GM18907 (cell line): ENCODE results near the gene LRRN2.

ENCODE experiments used
- ATAC-seq: cut with Tn5 transposase; IDR thresholded peaks from one replicate; pipeline ENCODE4 v1.9.1; 2021; ENCODE audit warnings: mild to moderate bottlenecking, moderate library complexity; ENCODE audit not compliant: unreplicated experiment

The LRRN2 gene

DNA sequence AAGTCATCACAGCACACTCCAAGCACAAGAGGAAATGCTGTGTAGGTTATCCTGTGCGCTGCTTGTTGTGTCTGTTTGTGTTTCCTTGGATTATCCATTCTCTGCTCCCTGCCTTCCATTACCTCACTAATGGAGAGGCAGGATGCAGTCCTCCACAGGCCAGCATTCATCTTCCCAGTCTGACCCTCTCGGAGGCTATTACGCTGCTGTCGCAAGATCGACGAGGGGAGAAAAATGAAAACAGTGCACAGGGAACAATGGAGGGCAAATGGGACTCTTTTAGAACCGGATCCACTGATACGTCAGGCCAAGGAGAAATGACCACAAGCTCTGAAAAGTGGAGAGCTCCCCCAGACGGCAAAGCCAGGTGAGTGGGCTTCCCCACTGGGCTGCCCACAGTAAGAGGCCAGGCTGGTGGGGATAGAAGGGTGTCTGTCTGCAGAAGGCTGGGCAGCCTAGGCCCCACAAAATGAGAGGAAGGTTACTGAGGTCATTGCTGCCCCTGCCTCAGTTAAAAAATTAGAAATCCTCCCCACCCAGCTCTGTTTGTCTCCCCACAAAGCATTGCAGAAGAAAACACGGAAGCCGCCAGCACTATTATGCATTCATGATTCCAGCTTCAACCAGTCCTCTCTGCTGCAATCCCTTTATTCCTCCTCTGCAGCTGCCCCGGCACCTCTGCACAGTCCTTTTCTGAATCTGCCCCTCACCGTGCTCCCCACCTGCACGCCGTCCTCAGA, 21.7 kb downstream of the LRRN2 start:
- ATAC-seq, result no peak

DNA sequence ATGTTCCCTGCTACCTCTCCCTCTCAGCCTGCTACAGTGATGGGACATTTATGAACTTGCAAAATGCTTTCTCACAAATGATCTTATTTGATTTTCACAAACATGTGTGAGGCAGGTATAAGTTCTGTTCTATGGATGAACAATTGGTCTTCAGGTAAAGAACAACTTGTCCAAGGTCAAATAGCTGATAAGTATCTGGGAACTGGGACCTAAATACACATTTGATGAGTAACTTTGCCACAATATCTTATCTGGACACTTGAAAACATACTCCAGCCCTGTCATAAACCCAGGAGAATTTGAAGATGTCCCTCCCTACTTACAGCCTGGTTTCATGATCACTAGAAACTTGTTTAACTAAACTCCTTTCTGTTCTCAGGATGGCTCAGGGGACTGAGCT, 23.0 kb downstream of the LRRN2 start:
- ATAC-seq, result no peak

DNA sequence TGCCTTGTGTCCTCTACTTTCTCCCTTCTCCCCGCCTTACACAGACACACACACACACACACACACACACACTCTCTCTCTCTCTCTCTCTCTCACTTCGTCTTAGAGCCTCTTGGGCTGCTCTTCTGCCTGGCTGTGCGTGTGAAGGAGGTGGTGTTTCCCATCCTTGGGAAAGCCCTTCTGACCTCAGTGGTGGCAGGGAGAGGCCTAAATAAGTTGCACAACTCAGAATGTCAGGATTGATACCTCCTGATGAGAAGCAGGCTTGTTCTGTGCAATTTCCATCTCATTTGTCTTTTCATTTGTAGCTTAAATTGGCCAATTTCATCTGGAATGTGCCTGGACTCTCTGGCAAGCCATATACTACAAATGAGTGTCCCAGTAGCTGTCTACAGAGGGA, 25.0 kb downstream of the LRRN2 start:
- ATAC-seq, result no peak

DNA sequence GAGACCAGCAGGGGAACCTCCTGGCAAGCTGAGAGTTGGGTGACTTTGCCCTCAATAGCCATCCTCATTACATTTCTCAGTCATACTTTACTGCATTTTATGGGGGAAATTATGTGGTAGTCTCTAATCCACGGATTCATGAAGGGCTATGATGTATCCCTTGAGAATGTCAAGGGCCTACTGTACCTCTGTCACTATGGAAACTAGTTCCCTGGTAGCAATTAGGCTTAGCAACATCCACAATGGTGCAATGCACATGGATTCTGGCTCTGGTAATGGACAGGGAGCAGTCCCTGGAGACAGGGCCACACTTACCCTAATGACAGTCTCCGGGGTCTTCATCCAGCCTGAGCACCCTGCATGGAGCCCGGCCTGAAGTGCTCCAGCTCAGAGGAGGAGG, 26.5 kb downstream of the LRRN2 start:
- ATAC-seq, result no peak

DNA sequence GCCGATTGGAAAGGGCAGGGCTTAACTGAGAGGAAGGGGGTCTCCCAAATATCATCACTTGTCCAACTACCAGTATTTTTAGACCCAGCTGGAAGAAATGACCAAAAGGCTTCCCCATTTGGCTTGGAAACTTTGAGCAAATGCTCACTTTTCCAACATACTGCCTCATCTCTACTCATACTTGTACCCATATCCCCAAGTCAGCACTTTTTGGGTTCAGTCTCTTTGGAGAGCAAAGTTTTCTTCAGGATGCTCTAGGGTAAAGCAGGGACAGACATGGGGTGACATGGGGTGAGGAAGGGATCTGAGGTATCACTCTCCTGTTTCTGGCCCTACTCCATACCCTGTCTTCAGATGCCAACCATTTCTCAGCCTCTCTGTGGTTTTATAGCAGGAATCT, 27.2 kb downstream of the LRRN2 start:
- no peak for ATAC-seq

DNA sequence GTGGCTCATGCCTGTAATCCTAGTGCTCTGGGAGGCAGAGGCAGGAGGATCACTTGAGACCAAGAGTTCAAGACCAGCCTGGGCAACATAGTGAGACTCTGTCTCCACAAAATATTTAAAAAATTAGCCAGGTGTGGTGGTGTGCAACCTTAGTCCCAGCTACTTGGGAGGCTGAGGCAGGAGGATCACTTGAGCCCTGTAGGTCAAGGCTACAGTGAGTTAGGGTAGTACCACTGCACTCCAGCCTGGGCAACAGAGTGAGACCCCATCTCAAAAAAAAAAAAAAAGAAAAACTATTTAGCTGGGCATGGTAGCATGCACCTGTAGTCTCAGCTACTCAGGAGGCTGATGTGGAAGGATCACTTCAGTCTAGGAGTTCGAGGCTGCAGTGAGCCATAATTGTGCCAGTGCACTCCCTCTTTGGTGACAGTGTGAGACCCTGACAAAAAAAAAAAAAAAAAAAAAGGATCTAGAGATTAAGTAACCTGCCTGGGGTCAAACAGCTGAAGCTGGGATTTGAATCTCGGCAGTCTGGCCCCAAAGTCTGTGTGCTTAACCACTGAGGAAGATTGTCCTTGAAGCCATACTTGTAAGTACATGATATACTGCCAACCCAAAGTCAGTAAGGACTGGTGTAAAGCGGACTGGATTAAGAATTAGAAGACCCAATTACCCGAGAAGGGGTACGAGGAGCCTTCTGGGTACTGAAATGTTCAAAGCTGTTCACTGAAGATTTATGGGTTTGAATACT, 31.8 kb downstream of the LRRN2 start:
- ATAC-seq, result no peak

DNA sequence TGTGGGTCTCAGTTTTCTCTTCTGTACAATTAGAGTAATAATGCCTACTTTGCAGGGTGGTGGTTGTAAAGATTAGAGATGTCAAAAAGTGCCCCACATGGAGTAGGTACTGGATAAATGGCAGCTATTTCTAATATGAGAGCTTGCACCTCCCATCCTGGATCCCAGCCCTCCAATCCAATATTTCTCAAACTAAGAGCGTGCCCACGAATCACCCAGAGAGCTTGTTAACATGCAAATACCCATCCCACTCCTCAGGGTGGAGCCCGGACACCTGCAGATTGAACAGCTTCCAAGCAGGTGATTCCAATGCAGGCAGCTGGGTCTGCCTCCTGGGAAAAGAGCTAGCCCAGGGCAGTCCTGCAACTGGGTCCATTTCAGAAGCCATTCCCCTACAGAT, 33.0 kb downstream of the LRRN2 start:
- ATAC-seq, result no peak

DNA sequence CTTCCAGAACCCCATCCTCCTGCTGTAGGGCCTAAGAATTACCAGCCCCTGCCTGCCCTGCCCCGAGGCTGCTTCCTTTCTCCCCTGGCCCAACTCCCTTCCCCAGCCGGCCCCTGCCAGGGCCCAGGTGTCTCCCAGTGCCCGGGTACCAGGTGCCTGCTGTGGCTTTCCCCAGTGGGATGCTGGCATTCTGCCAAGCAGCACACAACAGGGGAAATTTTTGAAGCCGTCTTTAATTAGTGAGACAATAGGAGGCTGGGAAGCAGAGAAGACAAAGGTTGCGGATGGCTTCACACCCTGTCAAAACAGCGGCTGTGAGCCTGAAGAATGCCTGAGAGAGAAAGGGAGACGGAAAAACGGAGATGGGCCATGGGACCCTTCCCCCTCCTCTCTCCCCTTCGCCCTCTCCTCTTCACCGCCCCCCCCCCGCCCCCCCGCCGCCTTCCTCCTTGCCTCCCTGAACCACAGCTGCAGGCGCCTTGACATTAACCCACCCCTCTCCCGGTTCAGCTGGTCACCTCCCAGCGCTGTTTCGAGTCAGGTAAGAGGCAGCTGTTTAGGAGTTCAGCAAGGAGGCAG, 33.6 kb downstream of the LRRN2 start:
- no peak for ATAC-seq

DNA sequence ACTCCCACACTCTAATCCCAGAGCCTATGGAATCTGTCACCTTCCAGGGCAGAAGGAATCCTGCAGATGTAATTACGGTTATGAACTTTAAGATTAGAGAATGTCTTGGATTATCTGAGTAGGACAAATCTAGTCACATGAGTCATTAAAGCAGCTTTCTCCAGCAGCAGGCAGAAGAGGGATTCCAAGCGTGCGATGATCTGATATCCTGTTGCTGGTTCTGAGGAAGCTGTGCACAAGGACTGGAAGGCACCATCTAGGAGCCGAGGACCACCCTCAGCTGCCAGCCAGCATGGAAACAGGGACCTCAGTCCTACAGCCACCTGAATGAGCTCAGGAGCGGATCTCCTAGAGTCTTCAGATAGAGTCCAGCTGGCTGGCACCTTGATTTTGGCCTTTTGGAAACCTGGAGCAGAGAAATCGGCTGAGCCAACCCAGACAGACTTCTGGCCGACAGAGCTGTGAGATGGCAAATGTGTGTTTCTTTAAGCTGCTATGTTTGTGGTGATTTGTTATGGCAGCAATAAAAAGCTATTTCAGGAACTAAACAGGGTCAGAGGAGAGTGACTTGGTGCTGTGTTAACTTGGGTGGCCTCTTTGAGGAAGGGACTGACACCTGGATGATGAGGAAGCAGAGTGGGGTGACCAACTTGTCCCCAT, 34.5 kb downstream of the LRRN2 start:
- no peak for ATAC-seq

DNA sequence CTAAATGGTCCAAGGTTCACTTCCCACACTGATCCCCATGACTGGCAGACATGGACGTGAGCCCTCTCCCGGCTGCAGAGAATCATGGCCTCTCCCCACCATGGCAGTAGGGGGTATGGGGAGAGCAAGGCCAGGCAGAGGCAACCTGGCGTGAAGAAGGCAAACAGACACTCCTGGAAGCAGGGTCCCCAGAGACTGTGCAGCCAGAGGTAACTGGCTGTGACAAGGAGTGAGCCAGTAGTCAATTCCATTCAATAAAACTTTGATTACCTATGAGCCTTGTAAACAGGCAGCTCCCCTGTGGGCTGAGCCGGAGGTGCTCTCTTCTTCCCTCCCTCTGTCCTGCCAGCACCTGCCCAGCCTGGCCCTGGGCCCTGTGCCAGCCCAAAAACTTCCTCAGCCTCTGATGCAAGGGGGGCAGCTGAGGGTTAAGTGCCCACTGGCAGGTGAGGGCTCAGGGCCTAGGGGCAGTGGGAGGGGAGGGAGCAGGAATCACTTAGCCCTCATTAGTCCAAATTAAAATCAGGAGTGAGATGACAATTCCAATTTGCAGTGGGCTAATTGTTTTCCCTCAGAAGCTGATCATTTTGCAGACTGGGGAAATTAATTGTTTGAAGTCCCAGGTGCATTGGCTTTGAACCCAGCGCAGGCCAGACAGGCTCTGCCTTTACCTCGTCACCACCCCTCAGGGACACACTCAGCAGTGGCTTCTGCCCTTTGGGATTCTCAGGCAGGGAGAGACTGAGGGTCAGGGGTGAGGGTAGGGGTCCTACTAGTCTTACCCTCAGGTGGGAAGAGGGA, 35.6 kb downstream of the LRRN2 start:
- ATAC-seq, result no peak

DNA sequence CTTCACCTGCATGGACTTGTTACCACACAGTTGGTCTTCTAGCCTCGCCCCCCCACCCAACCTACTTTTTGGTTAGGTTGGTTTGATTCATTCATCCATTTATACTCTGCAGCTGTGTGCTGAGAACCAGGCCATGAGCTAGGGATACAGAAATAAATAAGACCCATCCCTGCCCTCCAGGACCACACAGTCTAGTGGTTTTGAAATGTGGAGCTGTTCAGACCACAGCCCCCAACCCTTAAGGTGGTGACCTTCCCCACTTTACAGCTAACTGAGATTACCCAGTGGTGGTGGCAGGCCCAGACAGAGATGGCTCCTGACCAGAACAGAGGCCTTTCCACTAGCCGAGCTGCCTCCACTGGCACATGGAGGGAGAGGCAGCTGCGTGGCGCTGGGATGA, 37.0 kb downstream of the LRRN2 start:
- no peak for ATAC-seq

DNA sequence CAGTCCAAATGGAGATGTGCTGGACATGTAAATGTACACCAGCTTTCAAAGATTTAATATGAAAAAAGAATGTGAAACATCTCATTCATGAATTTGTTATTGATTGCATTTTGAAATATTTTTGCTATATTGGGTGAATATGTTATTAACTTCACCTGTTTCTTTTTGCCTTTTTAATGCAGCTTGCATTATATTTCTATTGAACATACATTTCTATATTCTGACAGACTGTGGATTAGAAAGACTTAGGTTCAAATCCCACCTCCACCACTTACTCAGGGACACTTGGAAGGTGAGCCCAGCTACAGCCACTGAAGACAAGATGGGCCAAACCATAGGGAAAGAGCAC, 37.8 kb downstream of the LRRN2 start:
- no peak for ATAC-seq

DNA sequence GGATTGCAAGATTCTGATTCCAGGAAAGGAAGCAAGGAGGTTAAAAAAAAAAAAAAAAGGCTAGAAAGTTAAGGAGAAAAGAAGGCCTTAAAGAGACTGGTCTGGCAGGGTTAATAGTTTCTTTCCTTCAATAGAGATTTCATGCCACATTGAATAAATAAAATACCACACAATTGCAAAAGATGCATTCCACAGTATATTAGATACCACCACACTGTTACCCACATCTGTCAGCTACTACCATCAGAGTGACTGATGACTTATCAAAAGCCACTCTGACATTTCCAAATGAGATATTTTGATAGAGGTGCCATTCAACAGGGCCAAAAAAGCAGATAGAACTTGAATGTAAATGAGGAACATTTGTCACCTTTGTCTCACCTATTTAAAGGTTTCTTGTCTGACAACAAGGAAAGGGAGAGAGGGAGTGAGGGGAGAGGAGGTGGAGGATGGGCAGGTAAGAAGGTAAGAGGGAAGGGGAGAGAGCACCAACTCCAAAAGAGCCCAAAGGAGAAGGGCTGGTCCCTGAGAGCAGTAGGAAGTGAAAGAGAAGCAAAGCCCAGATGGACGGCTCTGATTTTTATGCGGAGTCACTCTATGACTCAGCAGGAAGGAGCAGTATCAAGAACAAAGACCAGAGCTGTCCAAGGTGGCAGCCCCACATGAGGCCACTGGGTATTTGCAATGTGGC, 38.3 kb downstream of the LRRN2 start:
- ATAC-seq, result no peak

DNA sequence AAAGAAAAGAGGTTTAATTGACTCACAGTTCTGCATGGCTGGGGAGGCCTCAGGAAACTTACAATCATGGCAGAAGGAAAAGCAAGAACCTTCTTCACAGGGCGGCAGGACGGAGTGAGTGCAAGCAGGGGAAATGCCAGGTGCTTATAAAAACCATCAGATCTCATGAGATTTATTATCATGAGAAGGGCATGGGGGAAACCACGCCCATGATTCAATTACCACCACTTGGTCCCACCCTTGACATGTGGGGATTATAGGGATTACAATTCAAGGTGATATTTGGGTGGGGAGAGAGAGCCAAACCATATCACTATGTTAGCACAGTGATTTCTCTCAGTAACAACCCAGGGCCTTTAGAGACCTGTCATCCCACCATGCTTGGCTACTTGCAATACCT, 39.9 kb downstream of the LRRN2 start:
- no peak for ATAC-seq

DNA sequence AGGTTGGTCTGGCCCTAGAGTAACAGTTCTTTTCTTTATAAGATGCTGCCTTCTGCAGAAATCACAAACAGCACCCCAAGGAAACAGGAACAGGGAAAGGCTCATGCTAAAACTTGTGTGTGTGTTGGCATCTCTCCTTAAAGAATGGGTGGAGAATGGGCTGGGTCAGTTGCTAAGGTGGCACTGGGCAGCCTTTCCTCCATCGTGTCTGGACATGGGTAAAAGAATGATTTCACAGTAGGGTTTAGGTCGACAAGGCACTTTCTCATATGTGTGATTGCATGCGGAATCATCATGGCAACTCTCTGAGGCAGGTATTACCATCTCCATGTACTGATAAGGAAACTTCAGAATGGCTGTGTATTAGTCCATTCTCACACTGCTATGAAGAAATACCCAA, 40.3 kb downstream of the LRRN2 start:
- no peak for ATAC-seq

DNA sequence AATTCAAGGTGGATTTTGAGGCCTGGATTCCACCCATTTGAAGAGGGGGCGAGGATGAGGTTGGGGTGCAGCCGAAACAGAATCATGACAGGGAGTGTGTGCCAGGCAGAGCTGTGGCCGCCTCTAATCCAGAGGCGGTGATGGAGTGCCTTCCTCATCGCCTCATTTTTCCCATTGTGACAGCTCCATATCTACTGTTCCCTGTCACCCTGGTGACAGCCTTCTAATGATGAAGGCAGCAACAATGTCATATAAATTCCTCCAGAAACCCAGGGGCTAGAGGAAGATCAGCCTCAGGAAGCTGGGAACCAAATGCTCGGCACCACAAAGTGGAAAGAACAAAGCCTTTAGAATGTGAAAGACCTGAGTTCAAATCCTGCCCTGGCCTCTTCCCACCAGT, 42.0 kb downstream of the LRRN2 start:
- ATAC-seq, result no peak

DNA sequence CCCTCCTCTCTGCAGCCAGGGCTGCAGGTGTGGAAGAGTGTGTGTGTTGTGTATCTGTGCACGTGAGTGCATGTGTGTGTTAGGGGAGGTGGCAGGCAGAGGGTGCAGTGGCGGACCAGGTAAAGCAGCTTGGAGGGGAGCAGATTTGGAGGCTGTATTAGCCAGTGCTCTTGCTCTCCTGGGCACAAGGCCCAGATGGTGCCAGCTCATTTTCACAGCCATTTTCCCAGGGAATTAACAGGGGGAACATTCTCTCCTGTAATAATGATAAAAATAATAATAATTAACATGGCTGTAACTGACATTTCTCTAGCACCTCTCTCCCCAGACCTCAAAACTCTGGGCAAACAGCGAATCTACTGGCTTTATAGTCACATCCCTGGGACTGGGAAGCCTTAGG, 43.6 kb downstream of the LRRN2 start:
- no peak for ATAC-seq

DNA sequence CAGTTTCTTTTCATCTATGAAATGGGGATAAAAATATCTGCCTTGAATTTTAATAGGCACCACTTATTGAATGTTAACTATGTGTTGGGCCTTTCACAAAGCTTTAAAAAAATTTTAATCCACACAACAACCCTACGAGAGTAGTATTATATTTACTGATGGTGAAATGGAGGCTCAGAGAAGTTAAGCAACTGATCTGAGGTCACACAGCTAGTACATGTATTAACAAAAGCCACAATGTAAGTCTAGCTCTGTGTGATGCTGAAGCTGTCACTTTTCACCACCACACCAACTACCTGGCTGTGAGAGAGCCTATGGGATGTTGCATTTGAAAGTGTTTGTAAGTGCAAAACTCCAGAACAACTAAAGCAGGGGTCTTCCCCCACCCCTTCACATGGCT, 44.1 kb downstream of the LRRN2 start:
- ATAC-seq, result no peak

DNA sequence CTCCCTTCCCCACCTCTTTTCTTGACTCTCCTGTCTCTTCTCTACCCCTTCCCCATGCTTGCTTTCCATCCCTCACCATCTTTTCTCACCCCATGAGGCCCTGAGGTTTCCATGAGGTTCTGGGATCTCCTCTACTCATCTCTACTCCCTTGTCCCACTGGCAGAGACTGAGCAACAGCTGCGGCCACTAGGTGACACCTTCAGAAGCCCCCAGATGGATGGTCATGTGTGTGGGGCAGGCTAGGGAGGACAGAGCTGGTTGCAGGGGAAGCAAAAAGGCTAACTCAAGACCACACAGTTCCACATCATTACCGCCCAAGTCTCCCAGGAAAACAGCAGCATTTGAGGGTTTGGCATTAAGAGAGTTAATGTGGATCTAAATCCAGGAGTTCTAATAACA, 45.0 kb downstream of the LRRN2 start:
- no peak for ATAC-seq

DNA sequence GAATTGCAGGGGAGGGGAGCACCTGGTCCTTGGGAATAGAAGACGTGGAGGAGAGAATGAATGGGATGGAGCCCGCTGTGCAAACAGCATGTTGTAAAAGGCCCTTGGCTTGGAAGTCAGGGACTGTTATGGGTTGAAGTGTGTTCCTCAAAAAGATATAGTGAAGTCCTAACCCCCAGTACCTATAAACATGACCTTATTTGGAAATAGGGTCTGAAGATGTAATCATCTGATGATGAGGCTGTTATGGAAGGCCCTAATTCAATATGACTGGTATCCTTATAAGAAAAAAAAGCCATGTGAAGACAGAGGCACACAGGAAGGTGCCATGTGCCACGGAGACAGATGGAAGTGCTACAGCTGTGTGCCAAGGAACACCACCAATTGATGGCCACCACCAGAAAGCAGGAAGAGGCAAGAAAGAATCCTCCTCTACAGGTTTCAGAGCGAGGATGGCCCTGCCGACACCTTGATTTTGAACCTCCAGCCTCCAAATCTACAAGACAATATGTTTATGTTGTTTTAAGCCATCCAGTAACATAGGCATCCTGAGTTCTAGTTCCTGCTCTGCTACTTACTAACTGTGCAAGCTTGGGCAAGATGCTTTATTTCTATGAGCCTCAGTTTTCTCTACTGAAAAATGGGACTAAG, 51.2 kb downstream of the LRRN2 start:
- no peak for ATAC-seq
